ENCODE results near the gene SDC1.

SDC1 gene

GRCh38 chr2:20169796-20170703 is 54.9 kb downstream of the SDC1 start:
- no peak overlapping the region for H3K27ac Mint-ChIP-seq

GRCh38 chr2:20168727-20169696 is 55.9 kb downstream of the SDC1 start:
- Mint-ChIP-seq H3K36me3 (no peaks in the 10 kb centered on the region), H3K27ac (no peak overlapping the region), H3K4me1 (ENCODE audit: low read depth) (no peaks in the 10 kb centered on the region), H3K4me3 (no peak overlapping the region), H3K27me3 (no peaks in the 10 kb centered on the region), H3K9me3 (ENCODE audit: low read depth) (no peaks in the 10 kb centered on the region)

More at GRCh38 chr2:20169796-20170703, 54.9 kb downstream of the SDC1 start:
- Mint-ChIP-seq H3K4me1 (ENCODE audit: low read depth) (no peaks in the 10 kb centered on the region), H3K4me3 (no peak overlapping the region), H3K36me3 (no peaks in the 10 kb centered on the region), H3K9me3 (ENCODE audit: low read depth) (no peaks in the 10 kb centered on the region), H3K27me3 (no peaks in the 10 kb centered on the region)

GRCh38 chr2:20168048-20168726 is 56.7 kb downstream of the SDC1 start:
- H3K27ac Mint-ChIP-seq: no peak overlapping the region
- no peak overlapping the region for H3K4me3 Mint-ChIP-seq
- no peaks in the 10 kb centered on the region for H3K4me1 Mint-ChIP-seq (ENCODE audit: low read depth)
- no peaks in the 10 kb centered on the region for H3K9me3 Mint-ChIP-seq (ENCODE audit: low read depth)
- H3K27me3 Mint-ChIP-seq: no peaks in the 10 kb centered on the region
- H3K36me3 Mint-ChIP-seq: no peaks in the 10 kb centered on the region

GRCh38 chr2:20167356-20167755 is 57.6 kb downstream of the SDC1 start:
- H3K4me1 Mint-ChIP-seq (ENCODE audit: low read depth): no peaks in the 10 kb centered on the region
- no peaks in the 10 kb centered on the region for H3K9me3 Mint-ChIP-seq (ENCODE audit: low read depth)
- no peaks in the 10 kb centered on the region for H3K27me3 Mint-ChIP-seq
- no peak overlapping the region for H3K4me3 Mint-ChIP-seq
- no peak overlapping the region for H3K27ac Mint-ChIP-seq
- no peaks in the 10 kb centered on the region for H3K36me3 Mint-ChIP-seq

GRCh38 chr2:20165677-20166509 is 59.0 kb downstream of the SDC1 start:
- Mint-ChIP-seq H3K4me1 (ENCODE audit: low read depth) (no peaks in the 10 kb centered on the region), H3K27ac (no peak overlapping the region), H3K9me3 (ENCODE audit: low read depth) (no peaks in the 10 kb centered on the region), H3K27me3 (peaks cover 2% of the 10 kb centered on the region), H3K4me3 (no peak overlapping the region), H3K36me3 (no peaks in the 10 kb centered on the region)

- no peak overlapping the region for H3K4me3 Mint-ChIP-seq
- peaks cover 3% of the 10 kb centered on the region for H3K27me3 Mint-ChIP-seq
- H3K9me3 Mint-ChIP-seq (ENCODE audit: low read depth): no peaks in the 10 kb centered on the region
- no peak overlapping the region for H3K27ac Mint-ChIP-seq
- no peaks in the 10 kb centered on the region for H3K36me3 Mint-ChIP-seq
- no peaks in the 10 kb centered on the region for H3K4me1 Mint-ChIP-seq (ENCODE audit: low read depth)
Observed at GRCh38 chr2:20164734-20165478, 60.0 kb downstream of the SDC1 start.

- no peaks in the 10 kb centered on the region for H3K4me1 Mint-ChIP-seq (ENCODE audit: low read depth)
- no peaks in the 10 kb centered on the region for H3K9me3 Mint-ChIP-seq (ENCODE audit: low read depth)
- no peak overlapping the region for H3K27ac Mint-ChIP-seq
- peaks cover 8% of the 10 kb centered on the region for H3K27me3 Mint-ChIP-seq
- no peak overlapping the region for H3K4me3 Mint-ChIP-seq
- H3K36me3 Mint-ChIP-seq: no peaks in the 10 kb centered on the region
Observed at GRCh38 chr2:20164061-20164733, 60.7 kb downstream of the SDC1 start.

- Mint-ChIP-seq H3K4me1 (ENCODE audit: low read depth) (no peaks in the 10 kb centered on the region), H3K4me3 (no peak overlapping the region), H3K27me3 (peaks cover 15% of the 10 kb centered on the region), H3K9me3 (ENCODE audit: low read depth) (no peaks in the 10 kb centered on the region), H3K27ac (no peak overlapping the region), H3K36me3 (no peaks in the 10 kb centered on the region)
Observed at GRCh38 chr2:20159411-20160070, 65.4 kb downstream of the SDC1 start.

GRCh38 chr2:20157193-20157891 is 67.6 kb downstream of the SDC1 start:
- no peaks in the 10 kb centered on the region for H3K36me3 Mint-ChIP-seq
- no peak overlapping the region for H3K4me3 Mint-ChIP-seq
- H3K9me3 Mint-ChIP-seq (ENCODE audit: low read depth): no peaks in the 10 kb centered on the region
- peaks cover 18% of the 10 kb centered on the region for H3K27me3 Mint-ChIP-seq
- H3K4me1 Mint-ChIP-seq (ENCODE audit: low read depth): no peaks in the 10 kb centered on the region
- H3K27ac Mint-ChIP-seq: no peak overlapping the region

GRCh38 chr2:20156836-20157192 is 68.1 kb downstream of the SDC1 start:
- no peaks in the 10 kb centered on the region for H3K9me3 Mint-ChIP-seq (ENCODE audit: low read depth)
- H3K4me1 Mint-ChIP-seq (ENCODE audit: low read depth): no peaks in the 10 kb centered on the region
- no peaks in the 10 kb centered on the region for H3K36me3 Mint-ChIP-seq

GRCh38 chr2:20156076-20156759 is 68.7 kb downstream of the SDC1 start:
- Mint-ChIP-seq H3K27me3 (peaks cover 17% of the 10 kb centered on the region), H3K4me1 (ENCODE audit: low read depth) (no peaks in the 10 kb centered on the region), H3K4me3 (no peak overlapping the region), H3K9me3 (ENCODE audit: low read depth) (no peaks in the 10 kb centered on the region), H3K27ac (no peak overlapping the region), H3K36me3 (no peaks in the 10 kb centered on the region)

More at GRCh38 chr2:20156836-20157192, 68.1 kb downstream of the SDC1 start:
- H3K27me3 Mint-ChIP-seq: peaks cover 18% of the 10 kb centered on the region
- H3K27ac Mint-ChIP-seq: no peak overlapping the region
- H3K4me3 Mint-ChIP-seq: no peak overlapping the region
